Measurements from ENCODE around the gene SKA1.
A peak's percentile ranks its signal among the peaks of the same experiment; 100 is the strongest.
"Not testable (repeated sequence)": the region's sequence is repeated elsewhere in the genome, so short reads cannot be mapped to it uniquely, and the experiment has no call there.

The SKA1 gene

DNA sequence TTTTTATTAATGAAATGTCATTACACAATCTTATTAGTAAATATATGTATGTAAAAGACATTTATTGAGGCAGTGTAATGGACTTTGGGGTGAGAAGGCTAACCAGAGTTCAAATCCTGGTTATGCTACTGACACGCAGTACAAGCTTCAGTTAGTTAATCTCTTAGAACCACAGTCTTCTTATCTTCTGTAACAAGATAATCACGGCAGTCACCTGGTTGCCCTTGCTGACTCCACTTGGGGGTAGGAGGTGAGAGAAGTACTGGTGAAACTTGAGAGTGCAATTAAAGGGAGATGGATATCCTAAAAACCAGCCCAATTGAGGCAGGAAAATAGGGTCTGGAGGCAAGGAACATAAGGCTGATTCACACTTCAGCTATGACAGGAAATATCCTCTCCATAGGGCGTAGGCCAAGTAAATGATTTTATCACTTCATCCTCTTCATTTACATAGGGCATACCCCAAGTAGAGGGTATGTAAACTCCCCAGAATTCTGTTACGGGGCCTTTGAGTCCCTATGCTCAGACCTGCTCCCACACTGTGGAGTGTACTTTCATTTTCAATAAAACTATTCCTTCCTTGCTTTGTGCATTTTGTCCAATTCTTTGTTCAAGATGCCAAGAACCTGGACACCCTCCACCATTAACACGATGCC, 21.3 kb downstream of the SKA1 start:
- no peak for DNase-seq

DNA sequence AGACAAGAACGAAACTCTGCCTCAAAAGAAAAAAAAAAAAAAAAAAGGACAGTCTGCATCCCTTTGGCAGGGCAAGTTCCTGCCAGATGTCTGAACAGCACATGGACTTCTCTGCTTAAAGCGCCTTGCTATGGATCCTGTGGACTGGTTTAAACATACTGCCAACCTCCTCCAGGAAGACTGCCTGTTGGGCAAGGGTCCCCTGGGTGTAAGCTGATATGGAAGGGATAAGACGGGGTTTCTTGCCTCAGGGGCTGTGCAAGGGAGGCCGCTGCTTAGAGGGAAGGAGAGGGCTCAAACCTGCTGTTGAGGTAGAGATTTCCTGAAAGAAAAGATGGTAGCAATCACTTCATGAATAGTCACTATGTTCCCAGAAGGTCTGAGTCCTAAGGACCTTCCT, 22.2 kb downstream of the SKA1 start:
- DNase-seq: no peak

DNA sequence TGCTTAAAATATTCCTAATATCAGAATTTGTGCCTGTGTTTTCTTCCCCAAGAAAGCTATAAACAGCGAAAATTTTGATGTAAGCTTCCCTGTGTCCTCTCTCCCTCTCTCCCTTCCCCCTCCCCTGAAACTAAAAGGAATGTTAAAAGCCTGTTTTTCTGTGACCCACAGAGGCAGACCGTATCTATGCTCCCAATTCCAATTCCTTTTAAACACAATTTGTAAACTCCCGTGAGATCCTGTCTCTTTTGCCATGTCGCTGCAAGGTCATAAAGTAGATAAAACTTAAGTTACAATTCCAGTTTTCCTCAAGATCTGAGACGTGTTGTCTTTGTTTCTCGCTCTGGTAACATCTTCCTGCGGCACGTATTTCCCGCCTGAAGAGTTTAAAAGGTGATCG, 23.3 kb downstream of the SKA1 start:
- DNase-seq: no peak

DNA sequence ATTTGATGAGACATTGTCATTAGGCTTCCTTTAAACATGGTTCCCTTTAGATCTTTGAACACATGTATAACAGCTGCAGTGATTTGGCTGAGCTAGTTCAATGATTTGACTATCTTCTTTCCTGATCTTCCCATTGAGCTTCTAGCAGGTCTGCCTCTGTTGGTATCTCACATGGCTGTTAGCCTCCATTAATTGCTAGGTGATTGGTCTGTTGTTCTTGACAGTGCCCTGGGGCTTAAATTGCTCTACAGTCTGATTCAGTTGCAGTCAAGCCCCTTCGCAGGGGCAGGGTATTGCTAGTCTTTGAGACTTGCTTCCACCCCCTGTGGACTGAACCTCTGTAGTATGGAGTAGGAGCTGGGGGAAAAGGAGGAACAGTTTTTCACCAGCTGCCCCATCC, 24.1 kb downstream of the SKA1 start:
- DNase-seq: no peak

DNA sequence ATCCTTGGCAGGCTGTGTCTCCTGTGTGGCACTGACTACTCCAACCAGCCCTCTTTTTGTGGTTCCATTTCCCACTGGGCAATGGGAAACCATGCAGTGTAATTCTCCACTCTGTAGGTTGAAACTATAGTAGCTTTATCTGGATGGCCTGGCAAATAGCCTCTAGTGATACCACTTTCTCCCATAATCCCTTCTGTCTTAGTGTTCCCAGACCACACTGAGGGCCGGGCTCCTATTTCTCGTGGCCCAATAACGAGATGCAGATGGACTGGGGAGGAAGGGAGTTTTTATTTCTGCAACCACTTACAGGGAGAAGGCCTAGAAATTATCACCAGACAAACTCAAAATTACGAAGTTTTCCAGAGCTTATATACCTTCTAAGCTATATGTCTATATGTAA, 24.7 kb downstream of the SKA1 start:
- no peak for DNase-seq

DNA sequence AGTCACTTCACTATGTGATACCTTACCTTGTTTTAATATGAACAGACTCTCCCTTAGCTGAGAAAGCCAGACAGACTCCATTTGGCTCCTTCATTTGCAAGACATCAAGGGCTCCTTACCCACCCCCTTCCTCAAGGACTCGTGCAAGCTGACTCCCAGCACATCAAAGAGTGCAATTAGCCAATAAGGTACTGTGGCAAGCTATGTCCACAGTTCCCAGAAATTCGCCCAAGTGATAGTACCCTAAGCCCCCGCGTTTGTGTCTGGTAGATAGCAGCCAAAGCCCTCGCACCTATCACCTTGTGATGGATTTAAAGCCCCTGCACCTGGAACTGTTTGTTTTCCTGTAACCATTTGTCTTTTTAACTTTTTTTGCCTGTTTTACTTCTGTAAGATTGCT, 25.6 kb downstream of the SKA1 start:
- not testable (repeated sequence) for DNase-seq

DNA sequence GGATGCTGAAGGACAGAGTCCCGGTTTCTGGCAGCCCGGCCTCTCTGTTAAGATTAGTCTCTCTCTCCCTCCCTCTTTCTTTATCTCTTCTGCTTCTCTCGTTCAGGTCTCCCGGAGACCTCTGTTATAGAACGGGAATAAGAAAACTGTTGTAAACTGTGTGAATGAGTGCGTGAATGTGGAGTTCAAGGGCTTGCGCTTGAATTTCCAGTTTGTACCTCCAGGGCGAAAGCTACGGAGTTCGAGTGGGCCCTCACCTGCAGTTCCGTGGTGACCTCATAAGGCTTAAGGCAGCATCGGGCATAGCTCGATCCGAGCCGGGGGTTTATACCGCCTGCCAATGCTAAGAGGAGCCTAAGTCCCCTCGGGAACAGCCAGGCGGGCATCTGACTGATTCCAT, 26.4 kb downstream of the SKA1 start:
- no peak for DNase-seq

DNA sequence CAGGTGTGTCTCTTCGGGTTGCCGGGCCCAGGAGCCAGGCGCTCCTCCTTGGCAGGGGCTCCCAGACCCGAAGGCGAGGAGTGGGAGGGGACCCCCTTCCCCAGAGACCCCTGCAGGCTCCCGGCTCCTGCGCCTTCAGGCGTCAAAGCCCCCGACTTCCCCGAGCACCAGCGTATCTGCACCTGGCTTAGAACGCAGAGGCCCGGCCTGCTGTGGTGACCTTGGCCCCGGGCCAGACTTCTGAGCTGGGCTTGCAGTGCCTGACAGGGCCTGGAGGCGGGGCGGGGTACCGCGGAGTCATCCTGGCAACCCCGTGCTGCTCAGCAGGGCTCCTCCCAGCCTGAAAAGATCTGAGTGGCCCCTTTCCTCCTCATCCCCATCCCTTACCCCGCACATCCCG, 27.0 kb downstream of the SKA1 start:
- DNase-seq: peak in 1 of 2 experiments; percentile 2

DNA sequence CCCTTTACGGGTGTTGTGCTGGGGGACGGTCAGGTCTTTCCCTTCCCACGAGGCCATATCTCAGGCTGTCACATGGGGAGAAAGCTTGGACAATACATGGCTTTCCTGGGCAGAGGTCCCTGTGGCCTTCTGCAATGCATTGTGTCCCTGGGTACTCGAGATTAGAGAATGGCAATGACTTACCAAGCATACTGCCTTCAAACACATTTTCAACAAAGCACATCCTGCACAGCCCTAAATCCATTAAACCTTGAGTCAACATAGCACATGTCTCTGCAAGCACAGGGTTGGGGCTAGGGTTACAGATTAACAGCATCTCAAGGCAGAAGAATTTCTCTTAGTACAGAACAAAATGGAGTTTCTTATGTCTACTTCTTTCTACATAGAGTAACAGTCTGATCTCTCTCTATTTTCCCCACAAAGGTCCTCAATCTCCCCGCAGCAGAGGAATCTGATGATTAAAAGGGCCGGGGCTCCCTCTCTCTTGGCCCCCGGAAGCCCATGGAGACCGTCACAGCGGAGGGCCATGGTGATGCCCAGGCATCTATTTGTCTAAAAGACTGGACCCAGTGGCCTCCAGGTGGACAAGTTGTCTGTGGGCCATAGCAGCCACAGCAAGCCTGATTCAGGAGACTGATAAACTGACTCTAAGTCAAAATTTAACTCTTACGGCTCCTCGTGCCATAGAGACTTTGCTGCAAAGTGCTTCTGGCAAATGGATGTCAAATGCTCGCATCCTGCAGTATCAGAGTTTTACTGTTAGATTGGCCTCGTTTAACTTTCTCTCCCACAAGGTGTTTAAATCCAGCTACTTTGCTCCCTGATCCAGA, 30.1 kb downstream of the SKA1 start:
- DNase-seq: not testable (repeated sequence)

DNA sequence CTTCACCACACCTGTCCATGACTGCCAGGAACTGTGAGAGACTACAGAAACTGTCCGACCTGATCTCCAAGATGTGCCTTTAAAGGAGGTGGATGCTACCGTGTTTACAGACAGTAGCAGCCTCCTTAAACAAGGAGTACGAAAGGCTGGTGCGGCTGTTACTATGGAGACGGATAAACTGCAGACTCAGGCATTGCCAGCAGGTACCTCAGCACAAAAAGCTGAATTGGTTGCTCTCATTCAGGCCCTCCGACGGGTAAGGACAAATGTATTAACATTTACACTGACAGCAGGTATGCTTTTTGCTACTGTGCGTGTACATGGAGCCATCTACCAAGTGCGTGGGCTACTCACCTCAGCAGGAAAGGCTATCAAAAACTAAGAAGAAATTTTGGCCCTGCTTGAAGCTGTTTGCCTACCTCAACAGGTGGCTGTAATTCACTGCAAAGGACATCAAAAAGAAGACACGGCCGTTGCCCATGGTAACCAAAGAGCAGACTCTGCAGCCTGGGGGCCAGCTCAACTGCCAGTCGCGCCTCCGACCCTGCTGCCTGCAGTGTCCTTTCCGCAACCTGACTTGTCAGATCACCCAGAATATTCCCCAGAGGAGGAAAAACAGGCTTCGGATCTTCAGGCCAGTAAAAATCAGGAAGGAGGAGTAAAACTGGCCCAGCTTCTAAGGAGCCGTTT, 30.9 kb downstream of the SKA1 start:
- no peak for DNase-seq

DNA sequence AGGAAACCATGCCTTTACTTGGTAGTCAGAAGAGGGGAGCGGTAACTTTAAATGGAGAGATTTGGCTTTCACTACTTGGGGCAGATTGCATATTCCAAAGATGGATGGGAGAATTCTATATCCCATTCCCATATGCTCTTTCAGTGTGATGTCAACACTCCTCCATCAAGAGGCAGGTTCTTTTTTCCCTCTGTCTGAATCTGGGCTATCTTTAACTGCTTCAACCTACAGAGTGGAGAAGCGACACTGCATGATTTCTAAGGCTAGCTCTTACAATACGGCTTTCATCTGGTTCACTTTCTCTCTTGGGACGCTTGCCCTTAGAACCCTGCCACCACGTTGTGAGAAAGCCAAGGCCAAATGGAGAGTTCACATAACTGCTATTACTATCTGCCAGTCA, 34.4 kb downstream of the SKA1 start:
- DNase-seq: no peak

DNA sequence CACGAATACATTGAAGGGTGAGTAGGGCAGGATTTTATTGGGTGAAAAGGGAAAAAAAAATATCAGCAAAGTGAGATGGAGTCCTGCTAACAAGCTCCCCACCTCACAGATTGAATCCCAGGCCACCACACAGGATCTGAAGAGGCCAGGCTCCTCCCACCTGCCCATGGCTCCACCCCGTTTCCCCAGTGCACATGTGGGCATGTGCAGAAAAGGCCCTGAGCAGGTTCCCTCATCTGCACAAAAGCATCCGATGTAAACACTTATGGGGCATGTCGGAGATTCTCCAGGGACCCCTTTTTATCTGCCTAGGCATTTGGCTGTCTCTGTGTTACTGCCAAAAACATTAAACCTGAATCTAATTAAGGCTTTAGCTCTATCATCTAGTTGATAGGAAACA, 35.2 kb downstream of the SKA1 start:
- no peak for DNase-seq

DNA sequence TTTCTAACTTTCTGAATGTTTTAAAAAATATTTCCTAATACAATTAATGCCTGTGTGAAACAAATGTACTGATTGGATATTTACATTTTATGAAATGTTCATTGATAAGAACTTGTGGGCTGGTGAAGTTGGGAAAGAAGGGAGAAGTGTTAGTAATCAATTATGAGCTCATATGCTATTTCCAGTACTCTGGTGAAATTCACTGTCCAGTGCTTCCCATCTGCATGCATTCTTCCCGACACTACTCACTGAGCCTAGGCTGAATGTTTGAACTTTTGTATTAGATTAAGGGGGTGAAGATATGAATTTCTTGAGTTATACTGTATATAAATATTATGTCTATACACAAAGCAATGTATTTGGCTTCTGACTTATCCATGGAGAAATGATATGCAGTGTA, 36.0 kb downstream of the SKA1 start:
- no peak for DNase-seq

DNA sequence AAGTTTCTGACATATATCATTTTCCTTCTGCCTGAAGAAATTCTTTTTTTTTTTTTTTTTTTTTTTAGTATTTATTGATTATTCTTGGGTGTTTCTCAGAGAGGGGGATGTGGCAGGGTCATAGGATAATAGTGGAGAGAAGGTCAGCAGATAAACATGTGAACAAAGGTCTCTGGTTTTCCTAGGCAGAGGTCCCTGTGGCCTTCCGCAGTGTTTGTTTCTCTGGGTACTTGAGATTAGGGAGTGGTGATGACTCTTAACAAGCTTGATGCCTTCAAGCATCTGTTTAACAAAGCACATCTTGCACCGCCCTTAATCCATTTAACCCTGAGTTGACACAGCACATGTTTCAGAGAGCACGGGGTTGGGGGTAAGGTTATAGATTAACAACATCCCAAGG, 42.0 kb downstream of the SKA1 start:
- DNase-seq: not testable (repeated sequence)

DNA sequence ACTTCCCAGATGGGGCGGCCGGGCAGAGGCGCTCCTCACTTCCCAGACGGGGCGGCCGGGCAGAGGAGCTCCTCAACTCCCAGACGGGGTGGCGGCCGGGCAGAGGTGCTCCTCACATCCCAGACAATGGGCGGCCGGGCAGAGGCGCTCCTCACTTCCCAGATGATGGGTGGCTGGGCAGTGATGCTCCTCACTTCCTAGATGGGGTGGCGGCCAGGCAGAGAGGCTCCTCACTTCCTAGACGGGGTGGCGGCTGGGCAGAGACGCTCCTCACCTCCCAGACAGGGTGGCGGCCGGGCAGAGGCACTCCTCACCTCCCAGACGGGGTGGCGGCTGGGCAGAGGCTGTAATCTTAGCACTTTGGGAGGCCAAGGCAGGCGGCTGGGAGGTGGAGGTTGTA, 42.9 kb downstream of the SKA1 start:
- DNase-seq: not testable (repeated sequence)

DNA sequence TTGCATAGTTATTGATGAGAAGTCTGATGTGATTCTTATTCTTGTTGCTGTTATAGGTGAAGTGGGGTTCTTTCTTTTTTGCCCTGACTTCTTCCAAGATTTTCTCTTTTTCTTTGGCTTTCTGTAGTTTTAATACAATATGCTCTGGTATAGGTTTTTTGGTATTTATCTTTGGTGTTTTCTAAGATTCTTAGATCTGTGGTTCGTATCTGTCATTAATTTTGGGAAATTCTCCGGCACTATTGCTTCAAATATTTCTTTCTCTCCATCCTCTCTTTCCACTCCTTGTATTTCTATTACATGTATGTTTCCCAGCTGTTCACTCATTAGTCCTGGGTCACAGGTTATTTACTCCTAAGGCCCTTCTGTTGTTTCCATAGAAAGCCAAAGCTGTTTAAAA, 43.8 kb downstream of the SKA1 start:
- no peak for DNase-seq

DNA sequence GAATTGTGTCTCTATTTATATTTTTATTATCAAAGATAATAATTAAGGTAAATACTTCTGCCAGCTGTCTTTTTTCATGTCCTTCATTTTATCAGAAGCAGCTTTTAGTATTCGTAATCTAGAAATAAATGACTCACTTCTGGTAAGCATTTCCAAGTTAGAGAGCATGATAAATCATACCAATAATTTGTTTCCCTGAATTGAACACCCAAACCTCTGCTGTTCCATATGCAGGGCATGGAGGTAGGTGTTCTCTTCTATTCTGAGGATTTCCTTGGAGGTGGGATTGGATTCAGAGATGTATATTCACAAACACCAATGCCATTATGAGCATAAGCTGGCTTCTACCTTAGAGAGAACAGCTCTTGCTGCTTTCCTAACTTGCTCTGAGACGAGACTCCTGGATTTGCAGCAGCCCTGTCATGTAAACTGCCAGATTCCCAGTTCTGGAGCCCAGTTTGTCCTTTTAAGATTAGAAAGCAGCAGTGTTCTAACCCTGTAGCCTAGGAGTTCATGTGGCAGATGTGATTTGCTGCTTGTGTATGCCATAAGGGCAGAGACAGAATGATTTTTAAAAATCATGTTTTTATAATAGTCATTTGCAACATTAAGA, 47.5 kb downstream of the SKA1 start:
- no peak for DNase-seq

DNA sequence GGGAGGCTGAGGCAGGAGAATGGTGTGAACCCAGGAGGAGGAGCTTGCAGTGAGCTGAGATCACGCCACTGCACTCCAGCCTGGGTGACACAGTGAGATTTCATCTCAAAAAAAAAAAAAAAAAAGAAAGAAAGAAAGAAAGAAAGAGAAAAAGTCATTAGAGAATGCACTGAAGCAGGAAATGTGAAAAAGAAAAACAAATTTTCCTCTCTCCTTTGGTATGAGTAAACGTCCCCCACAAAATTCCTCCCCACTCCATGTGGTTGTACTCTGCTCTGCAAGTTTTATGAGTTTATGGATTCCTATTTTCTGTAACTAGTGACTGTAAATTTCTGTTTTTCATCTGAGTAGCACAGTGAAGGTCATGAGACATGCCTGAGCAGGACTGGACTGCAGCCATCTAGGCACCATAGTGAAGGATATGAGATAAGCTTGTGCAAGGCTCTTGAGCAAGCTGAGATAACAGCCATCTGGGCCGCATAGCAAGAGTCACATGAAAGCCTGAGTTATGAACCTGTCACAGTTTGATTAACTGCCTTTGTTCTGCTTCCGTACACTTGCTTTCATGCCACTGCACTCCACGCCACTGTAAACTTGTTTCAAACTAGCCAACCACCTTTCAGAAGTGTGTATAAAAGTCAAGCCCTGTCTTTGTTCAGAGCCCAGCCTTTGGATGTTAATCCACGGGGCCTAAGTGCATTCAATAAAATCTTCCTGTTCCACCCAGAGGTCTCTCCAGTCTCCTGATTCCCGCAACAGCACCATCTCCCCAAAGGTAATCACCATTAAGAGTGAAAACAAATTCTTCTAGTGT, 50.2 kb downstream of the SKA1 start:
- no peak for DNase-seq

DNA sequence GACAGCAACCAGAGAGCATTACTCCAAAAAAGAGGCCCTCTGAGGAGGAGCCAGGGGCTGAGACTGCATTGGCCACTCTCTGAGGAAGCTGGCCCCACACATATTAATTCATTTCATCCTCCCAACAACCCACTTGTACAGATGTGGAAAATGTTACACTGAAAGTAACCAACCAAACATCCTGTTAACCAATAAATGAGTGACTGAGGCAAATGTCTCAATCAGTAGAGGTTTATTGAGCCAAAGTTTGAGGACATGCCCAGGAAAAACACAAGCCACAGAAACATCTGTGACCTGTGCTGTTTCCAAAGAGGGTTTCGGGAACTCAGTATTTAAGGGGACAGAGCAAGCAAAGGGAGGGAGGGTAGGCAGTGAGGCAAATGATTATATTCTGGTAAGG, 53.0 kb downstream of the SKA1 start:
- DNase-seq: no peak

DNA sequence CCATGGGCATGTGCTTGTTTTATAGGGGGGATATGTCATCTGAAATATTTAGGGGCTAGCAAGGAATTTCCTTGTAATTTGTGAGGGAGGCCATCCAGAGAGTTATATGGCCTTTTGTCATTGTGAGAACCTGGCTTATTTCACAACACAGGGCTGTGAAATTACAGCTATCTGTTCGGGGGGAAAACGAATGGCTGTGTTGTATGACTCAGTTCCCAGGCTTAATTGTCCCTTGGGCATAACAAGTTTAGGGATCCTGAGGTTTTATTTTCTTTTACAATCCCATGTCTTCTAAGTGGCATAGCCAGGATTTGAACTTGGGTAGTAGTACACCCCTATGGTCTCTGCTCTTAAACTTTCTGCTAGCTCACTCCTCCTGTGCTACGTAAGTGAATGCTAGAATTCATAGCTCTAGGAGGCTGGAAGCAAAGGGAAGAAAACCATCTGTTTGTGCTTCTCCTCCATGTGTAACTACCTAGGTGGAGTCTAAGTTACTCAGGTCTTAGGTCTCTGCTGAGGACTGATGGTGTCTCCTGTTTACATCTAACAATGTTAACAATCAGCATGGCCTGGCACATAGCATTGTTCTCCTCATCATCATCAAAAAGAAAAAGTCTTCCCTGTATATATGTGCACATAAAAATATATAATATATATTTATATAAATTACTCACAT, 53.8 kb downstream of the SKA1 start:
- DNase-seq: no peak

DNA sequence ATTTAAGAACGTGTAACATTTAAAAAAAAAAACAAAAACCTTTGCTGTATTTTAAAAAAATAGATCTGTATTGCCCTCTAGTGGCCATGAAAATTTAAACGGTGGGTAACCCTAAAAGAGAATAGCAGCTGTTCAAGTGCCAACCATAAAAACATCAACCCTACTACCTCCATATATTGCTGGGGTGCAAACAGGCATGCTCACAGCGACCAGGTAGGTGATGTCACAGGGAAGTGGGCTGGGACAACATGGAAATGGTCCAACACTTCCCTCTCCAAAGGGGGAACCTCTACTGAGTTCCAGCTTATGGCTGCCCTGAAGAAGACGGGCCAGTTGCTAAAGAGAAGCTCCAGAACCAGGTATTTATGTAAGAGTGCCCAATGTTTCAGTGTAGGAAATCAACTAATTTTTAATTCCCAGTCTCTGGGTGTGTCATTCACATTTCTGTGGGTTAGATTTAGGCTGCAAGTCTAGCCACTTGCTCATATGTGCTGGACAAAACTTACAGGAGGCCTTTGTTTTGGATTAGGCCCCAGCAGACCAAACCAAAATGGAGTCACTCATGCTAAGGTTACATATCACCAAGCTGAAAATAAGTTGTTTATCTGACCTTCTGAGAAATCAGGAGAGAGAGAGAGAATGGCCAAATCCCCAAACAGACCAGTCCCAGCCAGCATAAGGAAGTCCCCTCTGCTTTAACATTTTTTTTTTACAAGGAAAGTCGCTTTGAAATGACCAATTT, 54.5 kb downstream of the SKA1 start:
- DNase-seq: no peak
